RCC 7860 (cell line): ENCODE data around the gene GNRHR.
"Not testable (repeated sequence)": the region's sequence is repeated elsewhere in the genome, so short reads cannot be mapped to it uniquely, and the experiment has no call there.

ENCODE experiments used
- DNase-seq: peaks from one replicate; pipeline ENCODE4 v3.0.0-alpha.2; 2015; ENCODE audit warnings: low spot score
- FAIRE-seq: peaks from 2 replicates; lab custom pipeline; 2012; peaks lifted over from hg19 to GRCh38; lab: Jason Lieb, UNC

Gene GNRHR, protein sequence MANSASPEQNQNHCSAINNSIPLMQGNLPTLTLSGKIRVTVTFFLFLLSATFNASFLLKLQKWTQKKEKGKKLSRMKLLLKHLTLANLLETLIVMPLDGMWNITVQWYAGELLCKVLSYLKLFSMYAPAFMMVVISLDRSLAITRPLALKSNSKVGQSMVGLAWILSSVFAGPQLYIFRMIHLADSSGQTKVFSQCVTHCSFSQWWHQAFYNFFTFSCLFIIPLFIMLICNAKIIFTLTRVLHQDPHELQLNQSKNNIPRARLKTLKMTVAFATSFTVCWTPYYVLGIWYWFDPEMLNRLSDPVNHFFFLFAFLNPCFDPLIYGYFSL

DNA sequence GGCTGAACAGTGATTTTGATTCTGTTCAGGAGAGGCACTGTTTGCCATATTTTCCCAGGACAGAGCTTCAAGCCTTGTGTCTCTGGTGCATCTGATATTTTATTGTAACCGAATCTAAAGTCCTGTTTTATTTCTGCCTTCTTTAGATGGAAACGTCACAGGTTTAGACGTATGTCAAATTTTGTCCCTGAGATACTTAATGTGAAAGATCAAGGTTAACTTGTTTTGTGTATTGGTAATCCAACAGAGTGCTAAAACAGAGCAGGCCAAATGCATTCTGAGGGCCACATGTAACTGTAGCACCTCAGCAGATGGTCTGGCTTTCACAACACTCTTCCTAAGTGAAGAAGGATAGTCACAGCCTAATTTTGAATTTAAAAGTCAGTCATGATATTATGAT is at the start of gene GNRHR:
Gene GNRHR, minus strand, starts transcription at position 101 of the 400 bp plus-strand sequence. Its CDS starts 53 bp downstream, at position 48.
- DNase-seq = no peak

DNA sequence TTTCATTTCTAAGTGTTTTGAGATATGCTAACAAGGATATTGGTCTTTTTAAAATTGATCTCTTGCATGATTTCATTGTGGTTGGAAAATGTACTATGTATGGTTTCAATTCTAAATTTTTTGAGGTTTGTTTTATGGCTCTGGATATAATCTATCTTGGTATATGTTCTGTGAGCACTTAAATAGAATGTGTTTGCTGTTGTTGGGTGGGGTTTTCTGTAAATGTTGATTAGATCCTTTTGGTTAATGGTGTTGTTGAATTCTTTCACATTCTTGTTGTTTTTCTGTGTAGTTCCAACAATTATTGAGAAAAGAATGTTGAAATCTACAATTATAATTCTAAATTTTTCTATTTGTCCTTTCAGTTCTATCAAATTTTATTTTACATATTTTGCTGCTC is 42.6 kb upstream of the GNRHR start:
- FAIRE-seq (no peak), DNase-seq (no peak)

More for the DNA sequence above, at the start of gene GNRHR:
- no peak for FAIRE-seq

DNA sequence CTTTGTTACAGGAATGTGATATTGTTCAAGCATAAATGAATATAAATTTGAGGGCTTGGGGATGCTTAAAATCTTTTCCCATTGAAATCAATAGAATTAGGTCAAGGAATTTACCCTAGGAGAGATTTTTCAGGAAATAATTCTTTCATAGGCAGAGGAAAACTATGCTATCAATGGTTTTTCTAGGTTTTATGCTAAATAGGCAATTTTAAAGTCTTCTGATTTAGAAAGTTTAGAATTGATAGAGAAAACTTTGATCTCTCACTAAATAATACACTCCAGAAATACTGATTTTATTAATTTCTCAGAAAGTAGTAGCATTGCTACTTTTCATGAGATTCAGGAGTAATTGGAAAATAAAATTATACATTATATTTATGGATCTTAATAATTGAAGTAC is 36.5 kb upstream of the GNRHR start:
- no peak for FAIRE-seq
- DNase-seq = no peak

DNA sequence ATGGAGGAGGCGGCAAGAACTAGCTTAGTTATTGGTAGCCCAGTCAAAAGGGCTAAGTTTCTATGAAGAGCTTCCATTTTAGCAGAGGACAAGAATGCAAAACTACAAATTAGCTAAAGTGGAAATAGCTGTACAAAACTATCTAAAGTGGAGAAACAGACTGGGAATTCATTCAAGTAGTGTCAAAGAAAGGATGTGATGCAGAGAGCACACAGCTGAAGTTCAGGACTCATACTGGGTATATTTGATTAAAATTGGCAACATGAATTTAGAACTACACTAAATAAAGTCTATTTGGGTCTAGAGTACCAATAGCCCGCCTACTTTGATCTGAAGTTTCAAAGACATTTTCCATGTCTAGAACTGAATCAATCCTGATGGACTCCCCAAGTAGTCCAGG is 33.1 kb upstream of the GNRHR start:
- no peak for FAIRE-seq
- DNase-seq = no peak

DNA sequence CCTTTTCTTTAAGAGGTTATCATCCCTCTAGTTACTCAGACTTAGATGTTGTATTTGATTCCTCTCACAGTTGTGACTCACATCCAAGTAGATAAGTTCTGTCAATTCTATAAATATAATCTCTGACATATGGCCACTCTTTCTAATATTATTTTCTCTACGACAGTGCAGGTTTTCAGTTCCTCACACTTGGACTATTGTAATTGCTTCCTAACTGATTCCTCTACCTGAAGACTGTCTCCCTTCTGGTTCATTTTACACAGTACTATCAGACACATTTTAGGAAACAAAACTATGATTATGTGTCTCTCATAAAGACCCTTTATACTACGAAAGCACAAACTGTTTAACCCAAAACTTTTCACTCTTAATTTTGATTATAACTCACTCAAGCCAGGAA is 31.3 kb upstream of the GNRHR start:
- no peak for FAIRE-seq
- DNase-seq = no peak

DNA sequence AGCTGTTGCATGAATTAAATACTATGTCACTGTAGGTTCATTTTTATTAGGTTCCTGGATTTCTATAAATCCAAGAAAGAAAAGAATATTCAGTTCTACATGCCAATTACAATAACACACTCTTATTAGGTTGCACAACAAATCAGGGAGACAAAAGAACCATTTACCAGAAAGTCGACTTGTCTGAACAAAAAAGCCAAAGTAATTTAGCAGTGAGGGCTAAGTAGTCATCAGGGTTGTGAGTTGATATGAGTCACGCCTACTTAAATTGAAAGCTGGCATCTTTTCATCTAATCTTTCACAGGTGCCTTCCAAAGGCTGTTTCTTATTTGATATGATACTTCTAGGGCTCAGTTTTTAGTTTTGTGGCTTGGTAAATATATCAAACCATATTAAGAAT is 25.4 kb upstream of the GNRHR start:
- DNase-seq (no peak), FAIRE-seq (no peak)

DNA sequence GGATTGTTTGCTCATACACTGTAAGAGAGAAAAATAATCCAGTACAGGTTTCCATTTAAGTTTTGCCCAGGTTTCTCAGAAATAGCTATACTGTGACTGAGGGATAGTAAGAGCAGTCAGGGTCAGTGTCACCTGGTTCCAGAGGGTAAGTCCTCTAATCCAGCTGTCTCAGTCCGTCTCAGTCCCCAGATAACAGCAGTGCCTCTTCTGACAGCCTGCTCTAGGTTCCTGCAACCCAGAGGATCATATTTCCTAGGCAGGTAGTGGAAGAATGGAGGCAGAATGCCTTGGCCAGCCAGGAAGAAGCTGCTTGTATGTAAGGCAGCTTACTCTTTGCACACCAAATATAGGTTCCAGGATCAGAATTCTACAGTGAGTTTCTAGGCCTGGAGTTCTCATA is 22.6 kb upstream of the GNRHR start:
- no peak for DNase-seq
- no peak for FAIRE-seq

DNA sequence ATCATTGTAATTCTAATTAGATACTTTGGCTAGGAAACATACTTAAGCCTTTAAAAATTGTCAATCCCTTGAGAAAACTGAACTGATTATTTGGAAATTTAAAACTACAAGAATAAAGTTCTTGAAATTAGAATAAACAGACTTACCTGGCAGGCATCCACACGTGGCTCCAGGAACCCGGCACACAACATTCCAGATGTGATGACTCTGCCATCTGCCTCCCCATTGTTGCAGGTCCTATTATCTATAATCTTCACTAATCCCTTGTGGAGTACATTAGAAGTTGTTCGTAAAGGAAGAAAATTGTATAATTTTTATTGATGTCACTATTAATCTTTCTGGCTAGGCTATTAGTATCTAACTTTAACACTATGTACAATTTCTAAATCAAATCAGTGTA is 16.2 kb upstream of the GNRHR start:
- DNase-seq (no peak), FAIRE-seq (no peak)

DNA sequence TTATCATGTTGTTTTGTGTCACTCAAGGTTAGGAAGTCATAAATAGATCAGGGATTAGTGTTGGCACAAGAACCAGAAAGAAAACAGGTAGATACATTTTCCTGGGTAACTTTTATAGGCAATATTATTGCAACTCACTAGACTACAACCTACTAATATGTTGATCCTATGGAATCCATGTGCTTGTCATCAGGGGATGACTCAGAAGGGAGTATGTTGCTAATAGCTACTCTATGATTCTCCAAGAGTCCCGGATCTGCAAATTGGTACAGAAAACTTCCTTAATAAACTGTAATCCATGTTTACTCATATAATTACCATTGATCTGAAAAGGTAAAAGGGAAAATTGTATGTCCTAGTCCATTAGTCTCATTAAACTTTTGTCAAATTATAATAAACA is 11.7 kb upstream of the GNRHR start:
- DNase-seq (no peak), FAIRE-seq (no peak)

DNA sequence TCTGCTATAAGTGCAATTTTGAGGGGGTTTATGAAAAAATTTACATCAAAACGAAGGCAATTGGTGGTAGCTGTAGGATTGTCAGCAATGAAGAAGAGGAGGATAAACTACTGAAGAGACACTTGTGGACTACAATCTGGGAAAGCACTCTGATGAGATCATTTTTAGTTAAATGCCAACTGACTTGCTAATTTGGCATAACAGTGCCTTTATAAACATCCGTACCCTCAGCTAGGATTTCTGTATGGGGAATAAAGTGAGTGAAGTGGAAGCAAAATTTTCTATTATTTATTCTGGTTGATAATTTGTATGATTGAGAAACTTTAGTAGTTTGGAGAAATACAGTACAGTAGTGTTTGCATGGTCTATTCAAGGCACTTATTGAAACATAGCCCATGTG is 11.2 kb upstream of the GNRHR start:
- DNase-seq = no peak
- FAIRE-seq = no peak

DNA sequence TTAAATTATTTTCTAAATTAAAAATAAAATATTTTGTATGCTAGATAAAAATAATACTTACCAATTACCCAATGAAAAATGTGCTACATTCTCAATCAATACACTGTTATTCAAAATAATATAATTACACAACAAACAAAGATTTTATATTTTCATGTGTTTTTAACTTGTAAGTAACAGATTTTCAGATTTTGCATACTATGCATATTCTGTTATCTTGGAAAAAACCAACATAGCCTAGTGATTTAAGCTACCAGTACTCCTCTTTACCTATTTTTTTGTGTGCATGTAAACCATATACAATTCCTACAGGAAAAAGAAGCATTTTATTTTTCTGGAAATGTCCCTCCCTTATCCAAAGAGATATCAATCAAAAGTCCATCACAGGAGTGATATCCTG is 10.0 kb upstream of the GNRHR start:
- no peak for DNase-seq
- no peak for FAIRE-seq

DNA sequence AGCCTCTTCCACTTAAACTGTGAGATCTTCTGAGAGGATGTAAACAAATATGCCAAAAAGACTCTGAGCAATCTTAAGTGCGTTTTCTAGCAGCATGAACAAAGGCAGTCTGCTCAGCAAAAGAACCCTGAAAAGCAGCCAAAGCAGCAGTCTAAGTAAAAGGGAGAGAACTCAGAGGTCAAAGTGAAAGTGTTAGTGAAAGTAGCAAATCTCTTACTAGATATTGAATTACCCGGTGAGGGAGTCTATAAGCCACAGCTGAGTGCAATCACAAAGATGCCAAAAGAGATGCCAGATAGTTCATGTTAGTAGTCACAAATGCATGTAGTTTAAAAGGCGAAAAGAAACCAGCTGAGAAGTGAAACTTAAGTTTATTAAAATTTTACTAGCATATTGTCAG is 7.9 kb upstream of the GNRHR start:
- FAIRE-seq (no peak), DNase-seq (peak; percentile 7)

DNA sequence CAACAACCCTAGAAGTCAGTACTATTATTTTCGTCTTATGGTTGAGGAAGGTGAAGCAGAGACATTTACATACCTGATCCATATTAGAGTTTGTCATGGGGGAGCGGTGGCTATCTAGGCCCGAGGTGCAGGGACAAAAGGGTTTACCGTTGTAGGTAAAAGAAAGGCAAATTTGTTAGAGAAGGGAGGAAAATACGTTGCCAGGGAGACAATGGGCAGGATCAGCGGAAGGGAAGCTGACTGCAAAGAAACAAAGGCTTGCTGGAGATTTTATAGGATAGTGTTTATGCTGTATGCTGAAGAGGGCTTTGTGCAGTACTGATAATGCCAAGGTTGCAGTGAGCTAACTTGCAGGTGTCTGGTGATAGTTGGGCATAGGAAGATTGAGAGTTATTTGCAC is 2.8 kb upstream of the GNRHR start:
- not testable (repeated sequence) for FAIRE-seq, DNase-seq

DNA sequence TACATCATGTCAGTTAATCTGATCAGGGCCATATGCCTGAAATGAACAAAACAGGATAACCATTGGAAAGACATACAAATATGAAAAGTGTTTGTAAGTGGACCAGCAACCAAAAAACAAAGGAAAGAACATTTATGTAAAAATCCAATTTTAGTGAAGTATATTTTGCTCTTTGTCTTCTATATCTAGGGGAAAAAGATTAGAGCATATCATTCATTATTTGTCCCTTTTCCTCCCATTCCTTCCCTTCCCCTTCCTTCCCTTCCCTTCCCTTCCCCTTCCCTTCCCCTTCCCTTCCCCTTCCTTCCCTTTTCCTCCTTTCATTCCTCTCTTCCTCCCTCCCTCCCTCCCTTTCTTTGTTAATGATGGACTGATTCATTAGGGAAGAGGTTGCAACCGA is 1.8 kb upstream of the GNRHR start:
- FAIRE-seq (no peak), DNase-seq (no peak)

DNA sequence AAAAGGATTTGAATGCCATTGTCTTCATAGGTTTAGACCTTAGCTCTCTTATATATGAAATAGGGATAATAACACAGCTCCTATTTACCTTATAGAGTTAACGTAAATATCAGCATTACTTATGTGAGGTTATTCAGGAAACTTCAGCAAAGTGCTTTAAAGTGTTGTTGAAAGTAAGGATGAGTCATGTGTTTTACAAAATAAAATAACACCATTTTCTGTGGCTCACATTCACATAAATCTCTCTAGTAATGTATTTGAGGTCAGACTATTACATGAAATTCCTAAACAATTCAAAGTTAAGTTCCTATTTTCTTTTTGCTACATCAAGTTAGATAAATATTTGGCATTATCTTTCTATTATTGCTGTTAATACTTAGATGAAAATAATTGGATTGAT is 2.9 kb downstream of the GNRHR start:
- DNase-seq (no peak), FAIRE-seq (no peak)

DNA sequence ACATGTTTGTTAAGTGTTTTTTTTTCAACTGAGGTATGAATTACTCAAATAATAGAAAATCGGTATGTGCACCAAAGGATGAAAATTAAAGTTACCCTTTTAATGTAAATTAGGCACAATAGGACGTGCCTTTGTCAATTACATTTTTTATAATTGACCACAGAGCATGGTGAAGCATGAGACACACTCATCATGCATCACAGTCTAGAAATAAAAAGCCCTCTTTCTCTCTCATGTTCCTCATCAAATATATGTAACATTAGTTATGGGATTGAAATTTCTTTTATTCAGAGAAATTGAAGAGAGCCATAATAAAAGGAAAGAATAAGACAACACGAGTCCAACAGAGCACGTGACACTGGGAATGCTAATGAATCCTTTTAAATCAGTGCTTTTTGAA is 3.5 kb downstream of the GNRHR start:
- FAIRE-seq (no peak), DNase-seq (no peak)

DNA sequence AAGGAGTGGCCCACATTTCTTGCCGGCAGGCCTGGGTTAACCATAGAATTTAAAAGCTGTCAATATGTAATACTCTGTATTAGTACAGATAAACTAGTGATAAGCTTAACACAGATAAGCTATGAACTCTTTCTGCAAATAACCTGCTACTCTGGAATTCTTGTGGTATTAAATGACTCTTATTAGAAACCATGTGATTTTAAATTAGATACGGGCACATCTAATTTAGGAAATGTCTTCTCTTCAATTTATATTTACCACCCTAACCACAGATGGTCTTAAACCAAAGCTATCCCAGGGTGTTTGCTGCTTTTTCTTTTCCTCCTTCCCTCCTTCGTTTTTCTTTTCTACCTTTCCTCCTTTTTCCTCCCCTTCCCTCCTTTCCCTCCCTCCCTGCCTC is 4.9 kb downstream of the GNRHR start:
- no peak for FAIRE-seq
- DNase-seq = no peak

DNA sequence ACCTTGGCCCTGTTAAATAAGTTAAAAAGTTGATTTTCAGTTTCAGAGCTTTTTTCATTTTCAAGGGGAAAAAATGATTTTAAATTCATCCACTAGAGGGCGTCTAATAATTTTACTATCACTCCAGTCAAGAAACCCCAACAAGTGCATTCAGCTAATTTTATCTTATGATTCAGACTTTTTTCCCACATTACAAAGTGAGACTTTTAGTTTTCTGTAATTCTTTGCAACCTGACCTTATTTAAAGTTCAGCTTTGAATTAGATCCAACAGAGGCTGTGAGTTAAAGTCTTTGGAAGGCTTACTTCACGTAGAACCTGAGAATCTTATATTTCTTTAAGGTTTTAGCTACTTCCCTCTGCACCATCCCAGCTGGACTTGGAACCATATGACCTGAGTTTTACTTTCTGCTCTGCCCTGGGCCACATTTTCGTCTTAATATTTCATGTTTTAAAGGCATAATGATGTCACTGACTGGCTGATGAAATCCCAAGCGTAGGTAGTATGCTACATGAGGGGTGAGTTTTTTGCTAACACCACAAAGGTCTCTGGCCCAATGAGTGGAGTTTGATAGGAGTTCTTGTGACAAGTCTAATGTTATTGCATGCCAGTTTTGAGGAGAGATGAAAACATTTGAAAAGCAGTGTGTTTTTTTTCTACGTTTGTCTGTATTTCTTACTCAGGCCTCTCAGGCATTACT is 7.2 kb downstream of the GNRHR start:
- FAIRE-seq = peak; percentile 80
- peak; percentile 44 for DNase-seq

DNA sequence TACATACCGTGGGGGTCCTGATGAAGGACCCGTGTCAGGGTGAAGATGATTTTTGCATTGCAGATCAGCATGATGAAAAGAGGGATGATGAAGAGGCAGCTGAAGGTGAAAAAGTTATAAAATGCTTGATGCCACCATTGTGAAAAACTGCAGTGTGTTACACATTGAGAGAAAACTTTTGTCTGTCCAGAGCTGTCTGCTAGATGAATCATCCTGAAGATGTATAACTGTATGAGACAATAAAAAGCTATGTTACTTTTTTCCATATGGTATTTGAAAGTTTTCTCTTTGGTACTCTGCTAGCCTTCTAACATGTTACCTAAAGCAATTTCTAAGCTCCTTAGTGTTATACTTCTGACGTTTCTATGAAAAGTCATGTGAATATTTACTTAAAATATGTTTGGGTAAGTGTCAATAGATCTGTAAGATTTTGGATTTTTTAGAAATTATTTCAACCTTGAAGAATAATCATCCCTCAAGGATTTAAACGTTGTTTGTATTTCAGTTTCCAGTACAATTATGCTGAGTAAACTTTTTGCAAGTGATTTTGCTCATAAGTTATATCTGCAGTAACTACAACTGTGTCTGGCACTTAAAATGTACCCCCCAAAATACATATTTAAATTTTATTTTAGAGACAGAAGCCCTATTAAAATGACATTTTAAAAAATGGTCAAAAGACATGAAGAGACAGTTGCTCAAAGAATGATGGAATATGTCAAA is 9.5 kb downstream of the GNRHR start:
- FAIRE-seq = peak; percentile 45
- peak; percentile 34 for DNase-seq

DNA sequence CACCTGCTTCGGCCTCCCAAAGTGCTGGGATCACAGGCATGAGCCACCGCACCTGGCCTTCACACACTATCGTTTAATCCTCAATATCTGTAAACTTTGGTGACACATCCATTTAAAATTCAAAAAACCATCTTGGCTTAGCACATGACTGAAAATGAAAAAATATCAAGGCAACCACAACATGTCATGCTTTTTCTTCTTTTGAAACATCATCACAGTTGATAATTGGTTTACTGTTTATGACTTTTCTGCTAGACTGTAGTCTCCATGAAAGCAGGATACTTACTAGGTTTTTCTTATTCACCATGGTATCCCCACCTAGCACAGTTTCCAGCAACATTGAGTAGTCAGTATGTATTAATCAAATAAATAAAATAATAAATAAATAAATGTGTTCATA is 11.0 kb downstream of the GNRHR start:
- FAIRE-seq (no peak), DNase-seq (no peak)

DNA sequence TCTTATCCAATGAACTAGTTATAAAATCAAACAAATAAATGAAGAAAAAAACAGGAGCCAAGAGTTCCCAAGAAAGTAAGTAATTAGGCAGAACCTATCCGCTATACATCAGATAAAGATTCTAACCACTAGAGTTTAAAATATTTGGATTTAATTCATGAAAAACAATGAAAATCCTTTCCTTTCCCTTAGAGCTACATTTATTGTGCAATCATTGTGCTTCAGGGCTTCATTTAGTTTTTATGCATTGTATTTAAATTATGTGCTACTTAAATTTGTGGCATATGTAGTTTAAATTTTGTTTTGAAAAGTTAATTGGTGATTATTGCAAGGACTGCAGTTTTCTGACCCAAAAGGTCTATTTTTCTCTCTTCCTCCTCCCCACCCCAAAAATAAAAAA is 17.9 kb downstream of the GNRHR start:
- DNase-seq = no peak
- no peak for FAIRE-seq

DNA sequence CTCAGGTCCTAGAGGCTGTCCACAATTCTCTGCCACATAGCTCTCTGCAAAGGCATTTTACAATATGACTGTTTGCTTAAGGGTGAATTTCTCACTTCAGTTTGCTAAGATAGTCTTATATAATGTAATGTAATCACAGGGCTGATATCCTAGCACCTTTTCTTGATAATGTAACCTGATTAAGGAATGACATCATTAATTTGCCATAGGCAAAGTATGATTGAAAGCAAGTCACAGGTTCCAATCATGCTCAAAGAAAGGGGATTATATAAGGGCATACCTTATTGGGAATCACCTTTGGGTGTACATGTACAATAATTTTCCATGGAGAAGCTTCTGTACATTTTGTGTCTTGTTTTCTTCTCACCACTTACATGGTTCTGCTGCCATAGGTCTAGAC is 18.9 kb downstream of the GNRHR start:
- no peak for FAIRE-seq
- DNase-seq = no peak
